ENCODE results near the gene PRRG4. TPM values are rescaled to one million over a fixed set of nuclear protein-coding genes. Genes with fewer than 3 reads are reported as not detected.

PRRG4 gene
- total and polyA plus RNA-seq, 2 of the 4 experiments (the other 2 are of a cell fraction): not detected

- Histone ChIP-seq H3K36me3 (ENCODE audit: control insufficient read depth, insufficient read depth, low read length) (no peaks in the 10 kb centered on the region), H3K18ac (ENCODE audit: low read depth, low read length) (no peak overlapping the region), H3K14ac (replicated peaks; ENCODE audit: low read depth, low read length) (no peak overlapping the region), H4K5ac (ENCODE audit: low read depth, low read length) (no peak overlapping the region), H3K79me1 (ENCODE audit: low read depth in 1 of 2, low read length in 2 of 2) (no peaks in the 10 kb centered on the region), H3K4me1 (ENCODE audit: control insufficient read depth, insufficient read depth, low read length) (peaks cover 4% of the 10 kb centered on the region; the same call in 1 of the 2 replicates), H3K27me3 (ENCODE audit: control insufficient read depth, insufficient read depth, low read length) (peaks cover 45% of the 10 kb centered on the region), H2BK20ac (ENCODE audit: low read depth, low read length) (no peak overlapping the region), H2AK5ac (ENCODE audit: low read depth, low read length) (no peak overlapping the region), H3K27ac (ENCODE audit: insufficient read depth, low read length) (no peak overlapping the region), H2BK15ac (ENCODE audit: low read depth, low read length) (no peak overlapping the region), H2AFZ (replicated peaks; ENCODE audit: low read length, poor library complexity) (peak overlapping the region; percentile 71), H3K23ac (ENCODE audit: low read depth, low read length) (no peak overlapping the region), H3K9me1 (ENCODE audit: insufficient read depth, low read length) (no peaks in the 10 kb centered on the region), H4K91ac (ENCODE audit: insufficient read depth, low read depth, low read length) (no peak overlapping the region), H2AK9ac (replicated peaks; ENCODE audit: low read depth, low read length, poor library complexity) (no peak overlapping the region), H3K4me2 (ENCODE audit: low read depth, low read length) (peak overlapping the region; percentile 95; the same call in 1 of the 2 replicates), H2BK5ac (ENCODE audit: low read depth, low read length, poor library complexity, severe bottlenecking) (no peak overlapping the region), H3K9ac (ENCODE audit: low read depth, low read length) (no peak overlapping the region), H3K4ac (ENCODE audit: low read depth, low read length) (no peak overlapping the region), H3K56ac (ENCODE audit: extremely low read depth, insufficient read depth, low read length) (no peak overlapping the region), H2BK120ac (ENCODE audit: low read depth, low read length) (no peak overlapping the region), H3K9me3 (ENCODE audit: control insufficient read depth, insufficient read depth, low read length) (no peaks in the 10 kb centered on the region), H4K8ac (ENCODE audit: low read depth in 2 of 2, low read length in 2 of 2) (no peak overlapping the region), H3K4me3 (ENCODE audit: insufficient read depth, low read depth, low read length) (peak overlapping the region; percentile 92; the same call in 1 of the 2 replicates), H4K20me1 (ENCODE audit: insufficient read depth, low read length) (no peaks in the 10 kb centered on the region)
- no peak for TF ChIP-seq MAFK (IDR thresholded peaks at IDR 0.05; ENCODE audit: low read depth, low read length)
- TF ChIP-seq, protein P1, sequence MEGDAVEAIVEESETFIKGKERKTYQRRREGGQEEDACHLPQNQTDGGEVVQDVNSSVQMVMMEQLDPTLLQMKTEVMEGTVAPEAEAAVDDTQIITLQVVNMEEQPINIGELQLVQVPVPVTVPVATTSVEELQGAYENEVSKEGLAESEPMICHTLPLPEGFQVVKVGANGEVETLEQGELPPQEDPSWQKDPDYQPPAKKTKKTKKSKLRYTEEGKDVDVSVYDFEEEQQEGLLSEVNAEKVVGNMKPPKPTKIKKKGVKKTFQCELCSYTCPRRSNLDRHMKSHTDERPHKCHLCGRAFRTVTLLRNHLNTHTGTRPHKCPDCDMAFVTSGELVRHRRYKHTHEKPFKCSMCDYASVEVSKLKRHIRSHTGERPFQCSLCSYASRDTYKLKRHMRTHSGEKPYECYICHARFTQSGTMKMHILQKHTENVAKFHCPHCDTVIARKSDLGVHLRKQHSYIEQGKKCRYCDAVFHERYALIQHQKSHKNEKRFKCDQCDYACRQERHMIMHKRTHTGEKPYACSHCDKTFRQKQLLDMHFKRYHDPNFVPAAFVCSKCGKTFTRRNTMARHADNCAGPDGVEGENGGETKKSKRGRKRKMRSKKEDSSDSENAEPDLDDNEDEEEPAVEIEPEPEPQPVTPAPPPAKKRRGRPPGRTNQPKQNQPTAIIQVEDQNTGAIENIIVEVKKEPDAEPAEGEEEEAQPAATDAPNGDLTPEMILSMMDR (conservative IDR thresholded peaks at IDR 0.05; ENCODE audit: low read depth, low read length): no peak
- TF ChIP-seq FOS (IDR thresholded peaks at IDR 0.05; ENCODE audit: low read depth, low read length): no peak
- TF ChIP-seq CEBPB (IDR thresholded peaks at IDR 0.05; ENCODE audit: low read depth, low read length): peak; percentile 91
- ChIA-PET CTCF (interaction anchor here (0.6 kb wide), 1 partner anchor 63 kb away, joined by 3 read pairs; no protein-coding TSS in a partner anchor), POLR2A (ENCODE audit: unreplicated experiment) (no interaction called here)
- in situ Hi-C loops (cut with MboI; ENCODE audit: low sequenced_read_pairs) (loop anchor here (25.0 kb wide), 1 partner anchor 232 kb away; no protein-coding TSS in a partner anchor), intact Hi-C loops (cut with micrococcal nuclease) (no loop called here), dilution Hi-C loops (cut with HindIII; ENCODE audit: low sequenced_read_pairs, unreplicated experiment) (no loop called here)
- WGBS, 2 experiments (ENCODE audit: extremely low coverage in 2 of 2, insufficient read length in 1 of 2): no CpG with 5 or more reads among the region's 6 CpGs
- no peak for ATAC-seq (ENCODE audit: low read depth)
- BruUV-seq (replicated peaks): no TSS peak
- no peak for DNase-seq
These were observed 649 bp downstream of the PRRG4 start for GRCh38 chr11:32830413-32830738.

All from IMR-90 (cell line).